Liver (tissue), 9 donors: ENCODE measurements around the gene TMED6. TPM values are rescaled to one million over a fixed set of nuclear protein-coding genes. Genes with fewer than 3 reads are reported as not detected.
A peak's percentile ranks its signal among the peaks of the same experiment; 100 is the strongest.

Experiments used
- DNase-seq: peaks from one replicate; pipeline ENCODE4 v3.0.0-alpha.2; 2017; ENCODE audit warnings: low spot score
- H3K27ac ChIP-seq, 2 donors: one replicate each; pipeline ENCODE4 v1.7.0; 2013; ENCODE audit warnings: inconsistent platforms in 2 of 2, low read length in 2 of 2, control low read depth in 1 of 2, low read depth in 1 of 2, mild to moderate bottlenecking in 1 of 2
- H3K27me3 ChIP-seq, 4 donors: one replicate each; pipeline versions ENCODE4 v1.6.1 to v1.7.0; 2013; ENCODE audit warnings: low read length in 3 of 4, inconsistent platforms in 1 of 4, mild to moderate bottlenecking in 1 of 4, moderate library complexity in 1 of 4; ENCODE audit not compliant: control insufficient read depth in 4 of 4, insufficient read depth in 4 of 4
- H3K36me3 ChIP-seq, 4 donors: one replicate each; pipeline versions ENCODE4 v1.6.1 to v1.7.0; 2013; ENCODE audit warnings: low read length in 3 of 4, mild to moderate bottlenecking in 3 of 4, low read depth in 1 of 4, moderate library complexity in 1 of 4; ENCODE audit not compliant: control insufficient read depth in 4 of 4, insufficient read depth in 3 of 4
- H3K4me1 ChIP-seq, 4 donors: one replicate each; pipeline versions ENCODE4 v1.6.1 to v1.7.0; 2013; ENCODE audit warnings: low read length in 3 of 4, mild to moderate bottlenecking in 3 of 4, moderate library complexity in 1 of 4; ENCODE audit not compliant: control insufficient read depth in 4 of 4, insufficient read depth in 4 of 4
- H3K4me3 ChIP-seq, 3 donors: one replicate each; pipeline versions ENCODE4 v1.6.1 to v1.7.0; 2013; ENCODE audit warnings: low read length in 3 of 3, control low read depth in 1 of 3, low read depth in 1 of 3, mild to moderate bottlenecking in 1 of 3
- H3K9ac ChIP-seq, 2 donors: one replicate each; pipeline ENCODE4 v1.7.0; 2013; ENCODE audit warnings: low read length in 2 of 2, mild to moderate bottlenecking in 2 of 2, moderate library complexity in 2 of 2, control low read depth in 1 of 2, low read depth in 1 of 2
- H3K9me3 ChIP-seq, 4 donors: one replicate each; pipeline versions ENCODE4 v1.6.1 to v1.7.0; 2013; ENCODE audit warnings: low read length in 3 of 4; ENCODE audit not compliant: control insufficient read depth in 4 of 4
- EGR1 ChIP-seq, 2 donors: IDR thresholded peaks; 2 replicates each; pipeline ENCODE4 v1.6.1; 2016 to 2018; ENCODE audit warnings: antibody characterized with exemption in 2 of 2, low read depth in 2 of 2
- HNF4A ChIP-seq, 2 donors: conservative IDR thresholded peaks; 2 replicates each; pipeline ENCODE4 v1.6.1; 2016; ENCODE audit warnings: antibody characterized with exemption in 2 of 2, mild to moderate bottlenecking in 2 of 2
- HNF4G ChIP-seq: IDR thresholded peaks from 2 replicates; pipeline ENCODE4 v1.6.1; 2016; ENCODE audit warnings: antibody characterized with exemption
- JUND ChIP-seq, 2 donors: IDR thresholded peaks; 2 replicates each; pipeline ENCODE4 v1.6.1; 2016; ENCODE audit warnings: antibody characterized with exemption in 2 of 2
- NR2F2 ChIP-seq: IDR thresholded peaks from 2 replicates; pipeline ENCODE4 v1.6.1; 2016; ENCODE audit warnings: antibody characterized with exemption
- RAD21 ChIP-seq, 2 donors: IDR thresholded peaks; 2 replicates each; pipeline ENCODE4 v1.6.1; 2016; ENCODE audit warnings: antibody characterized with exemption in 2 of 2, mild to moderate bottlenecking in 2 of 2
- RXRA ChIP-seq, 2 donors: IDR thresholded peaks; 2 replicates each; pipeline ENCODE4 v1.6.1; 2017 to 2018; ENCODE audit warnings: antibody characterized with exemption in 2 of 2, mild to moderate bottlenecking in 1 of 2
- SP1 ChIP-seq: IDR thresholded peaks from 2 replicates; pipeline ENCODE4 v1.6.1; 2018; ENCODE audit warnings: antibody characterized with exemption, mild to moderate bottlenecking
- TAF1 ChIP-seq: conservative IDR thresholded peaks from 2 replicates; pipeline ENCODE4 v1.6.1; 2016; ENCODE audit warnings: antibody characterized with exemption, mild to moderate bottlenecking
- YY1 ChIP-seq: IDR thresholded peaks from 2 replicates; pipeline ENCODE4 v1.6.1; 2016; ENCODE audit warnings: antibody characterized with exemption, mild to moderate bottlenecking
- WGBS: extraction: QIAGEN DNeasy Blood & Tissue Kit; methylation state at CpG from one replicate; pipeline ENCODE4 v1.1.7; 2013; 5-methylcytosine and 5-hydroxymethylcytosine counted together
- polyA plus RNA-seq, 2 donors: library from polyadenylated mRNA; stranded (reverse) in 1 of 2; unstranded in 1 of 2; fragments of 200-250 nt in 1 of 2; fragments of >200 nt in 1 of 2; fragmentation: Nextera tagmentation in 1 of 2; extraction: Ambion mirVana in 1 of 2; gene quantifications; one replicate each; pipeline versions ENCODE4 v1.2.1 to v1.2.3, GENCODE V29; 2013 to 2015
- total RNA-seq, 2 donors: library from RNA; depleted of rRNA; stranded (reverse); fragments of >200 nt; gene quantifications; one replicate each; pipeline ENCODE4 v1.2.3, GENCODE V29; 2014
- TF ChIP-seq, protein P1 (sequence below): IDR thresholded peaks from 2 replicates; pipeline ENCODE4 v1.6.1; 2016; ENCODE audit warnings: antibody characterized with exemption
- TF ChIP-seq, protein P2 (sequence below): IDR thresholded peaks from 2 replicates; pipeline ENCODE4 v1.6.1; 2016; ENCODE audit warnings: antibody characterized with exemption
- TF ChIP-seq, protein P3 (sequence below): fragments of 150-350 bp; IDR thresholded peaks from 2 replicates; pipeline ENCODE4 v1.5.1; 2017; ENCODE audit warnings: improper control_type of control experiment, low read depth, low read length; ENCODE audit not compliant: missing input control
- TF ChIP-seq, protein P4 (sequence below): IDR thresholded peaks from 2 replicates; pipeline ENCODE4 v1.6.1; 2016; ENCODE audit warnings: antibody characterized with exemption
- donor health status: healthy.
- donor health status: healthy.
- donor health status: healthy.
- donor health status: healthy.
- donor health status: healthy.

Gene TMED6
- total and polyA plus RNA-seq, 4 donors = 0.18 to 46.2 (median 11.0) TPM

- Histone ChIP-seq H3K9me3 (no peaks in the 10 kb centered on the region), H3K4me1 (peaks cover 15 to 66% (median 53%) of the 10 kb centered on the region in 4 donors), H3K36me3 (peaks cover 23 to 51% (median 37%) of the 10 kb centered on the region in 4 donors), H3K9ac (no peak overlapping the region), H3K4me3 (no peak overlapping the region), H3K27me3 (no peaks in the 10 kb centered on the region), H3K27ac (no peak overlapping the region)
- TF ChIP-seq, protein P1, sequence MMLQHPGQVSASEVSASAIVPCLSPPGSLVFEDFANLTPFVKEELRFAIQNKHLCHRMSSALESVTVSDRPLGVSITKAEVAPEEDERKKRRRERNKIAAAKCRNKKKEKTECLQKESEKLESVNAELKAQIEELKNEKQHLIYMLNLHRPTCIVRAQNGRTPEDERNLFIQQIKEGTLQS = no peak
- TF ChIP-seq, protein P2, sequence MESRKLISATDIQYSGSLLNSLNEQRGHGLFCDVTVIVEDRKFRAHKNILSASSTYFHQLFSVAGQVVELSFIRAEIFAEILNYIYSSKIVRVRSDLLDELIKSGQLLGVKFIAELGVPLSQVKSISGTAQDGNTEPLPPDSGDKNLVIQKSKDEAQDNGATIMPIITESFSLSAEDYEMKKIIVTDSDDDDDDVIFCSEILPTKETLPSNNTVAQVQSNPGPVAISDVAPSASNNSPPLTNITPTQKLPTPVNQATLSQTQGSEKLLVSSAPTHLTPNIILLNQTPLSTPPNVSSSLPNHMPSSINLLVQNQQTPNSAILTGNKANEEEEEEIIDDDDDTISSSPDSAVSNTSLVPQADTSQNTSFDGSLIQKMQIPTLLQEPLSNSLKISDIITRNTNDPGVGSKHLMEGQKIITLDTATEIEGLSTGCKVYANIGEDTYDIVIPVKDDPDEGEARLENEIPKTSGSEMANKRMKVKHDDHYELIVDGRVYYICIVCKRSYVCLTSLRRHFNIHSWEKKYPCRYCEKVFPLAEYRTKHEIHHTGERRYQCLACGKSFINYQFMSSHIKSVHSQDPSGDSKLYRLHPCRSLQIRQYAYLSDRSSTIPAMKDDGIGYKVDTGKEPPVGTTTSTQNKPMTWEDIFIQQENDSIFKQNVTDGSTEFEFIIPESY = no peak
- TF ChIP-seq NR2F2 (no peak), YY1 (no peak), RAD21 (IDR thresholded peaks at IDR 0.05) (no peak), JUND (IDR thresholded peaks at IDR 0.05) (no peak)
- DNase-seq = no peak
- WGBS = 96% methylated on average over 9 of the region's 9 CpGs
Observed at GRCh38 chr16:69319381-69319780, 32.2 kb downstream of the TMED6 start.

DNA sequence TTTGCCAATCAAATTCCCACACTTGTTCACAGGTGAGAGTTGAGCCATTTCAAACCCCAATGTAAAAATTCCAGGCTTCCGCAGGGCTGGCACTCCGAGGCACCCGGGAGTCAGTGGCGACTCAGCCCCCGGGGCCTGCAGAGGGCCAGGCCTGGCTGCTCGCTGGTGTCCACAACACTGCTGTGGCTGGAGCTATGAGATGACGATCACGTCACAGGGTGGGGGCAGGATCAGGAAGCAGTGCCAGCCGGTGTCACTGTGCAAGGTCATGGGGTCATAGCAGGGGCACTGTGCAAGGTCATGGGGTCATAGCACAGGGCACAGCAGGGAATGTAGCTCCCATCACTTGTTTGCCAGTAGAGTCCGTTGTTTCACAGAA, 32.7 kb downstream of the TMED6 start:
- Histone ChIP-seq H3K36me3 (peaks cover 23 to 51% (median 37%) of the 10 kb centered on the region in 4 donors), H3K4me1 (peaks cover 14 to 64% (median 52%) of the 10 kb centered on the region in 4 donors), H3K27ac (no peak overlapping the region), H3K9me3 (no peaks in the 10 kb centered on the region), H3K9ac (no peak overlapping the region), H3K27me3 (no peaks in the 10 kb centered on the region), H3K4me3 (no peak overlapping the region)
- WGBS = 72% methylated on average over 10 of the region's 10 CpGs
- DNase-seq = no peak
- TF ChIP-seq, protein P1 = no peak
- TF ChIP-seq NR2F2 (peak; percentile 68), RXRA (IDR thresholded peaks at IDR 0.05) (peak; percentile 67 to 86), TAF1 (no peak), HNF4A (conservative IDR thresholded peaks at IDR 0.05) (peak in 1 of 2 donors; percentile 50), HNF4G (no peak), EGR1 (IDR thresholded peaks at IDR 0.05; ENCODE audit: low read depth in 2 of 2) (no peak), SP1 (peak; percentile 23)
- TF ChIP-seq, protein P3, sequence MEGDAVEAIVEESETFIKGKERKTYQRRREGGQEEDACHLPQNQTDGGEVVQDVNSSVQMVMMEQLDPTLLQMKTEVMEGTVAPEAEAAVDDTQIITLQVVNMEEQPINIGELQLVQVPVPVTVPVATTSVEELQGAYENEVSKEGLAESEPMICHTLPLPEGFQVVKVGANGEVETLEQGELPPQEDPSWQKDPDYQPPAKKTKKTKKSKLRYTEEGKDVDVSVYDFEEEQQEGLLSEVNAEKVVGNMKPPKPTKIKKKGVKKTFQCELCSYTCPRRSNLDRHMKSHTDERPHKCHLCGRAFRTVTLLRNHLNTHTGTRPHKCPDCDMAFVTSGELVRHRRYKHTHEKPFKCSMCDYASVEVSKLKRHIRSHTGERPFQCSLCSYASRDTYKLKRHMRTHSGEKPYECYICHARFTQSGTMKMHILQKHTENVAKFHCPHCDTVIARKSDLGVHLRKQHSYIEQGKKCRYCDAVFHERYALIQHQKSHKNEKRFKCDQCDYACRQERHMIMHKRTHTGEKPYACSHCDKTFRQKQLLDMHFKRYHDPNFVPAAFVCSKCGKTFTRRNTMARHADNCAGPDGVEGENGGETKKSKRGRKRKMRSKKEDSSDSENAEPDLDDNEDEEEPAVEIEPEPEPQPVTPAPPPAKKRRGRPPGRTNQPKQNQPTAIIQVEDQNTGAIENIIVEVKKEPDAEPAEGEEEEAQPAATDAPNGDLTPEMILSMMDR = no peak
- TF ChIP-seq, protein P4, sequence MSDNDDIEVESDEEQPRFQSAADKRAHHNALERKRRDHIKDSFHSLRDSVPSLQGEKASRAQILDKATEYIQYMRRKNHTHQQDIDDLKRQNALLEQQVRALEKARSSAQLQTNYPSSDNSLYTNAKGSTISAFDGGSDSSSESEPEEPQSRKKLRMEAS = no peak
